Transverse colon (tissue), 4 donors: ENCODE data around the gene RNF26. TPM values are rescaled to one million over a fixed set of nuclear protein-coding genes. Genes with fewer than 3 reads are reported as not detected.

Source experiments
- DNase-seq: peaks from one replicate; pipeline ENCODE4 v3.0.0-alpha.2; 2019
- H3K27ac ChIP-seq, 4 donors: fragments of 200-600 bp; sonication (generic); 2 replicates each; pipeline ENCODE4 v1.5.1; 2016 to 2018; ENCODE audit warnings: inconsistent platforms in 4 of 4
- H3K27me3 ChIP-seq: fragments of 200-600 bp; sonication (generic); 2 replicates; pipeline ENCODE4 v1.5.1; 2017; ENCODE audit warnings: inconsistent platforms
- H3K36me3 ChIP-seq, 4 donors: fragments of 200-600 bp; sonication (generic); 2 replicates each; pipeline ENCODE4 v1.5.1; 2017 to 2019; ENCODE audit warnings: inconsistent platforms in 4 of 4
- H3K4me1 ChIP-seq, 4 donors: fragments of 200-600 bp; sonication (generic); 2 replicates each; pipeline ENCODE4 v1.5.1; 2017 to 2020; ENCODE audit warnings: inconsistent platforms in 4 of 4
- H3K4me3 ChIP-seq, 4 donors: fragments of 200-600 bp; sonication (generic); 1 replicate in 1 of 4; 2 replicates in 3 of 4; pipeline versions ENCODE4 v1.5.1 to v1.6.1; 2017 to 2019; ENCODE audit warnings: inconsistent platforms in 4 of 4
- H3K9me3 ChIP-seq, 2 donors: fragments of 200-600 bp; sonication (generic); 2 replicates each; pipeline ENCODE4 v1.5.1; 2017 to 2019; ENCODE audit warnings: inconsistent platforms in 2 of 2
- CTCF ChIP-seq, 5 experiments: fragments of 200-600 bp in 3 of 5; fragments of 450-650 bp in 2 of 5; sonication (generic) in 3 of 5; IDR thresholded peaks; 1 replicate in 2 of 5; 2 replicates in 3 of 5; pipeline ENCODE4 v1.5.1; 2016 to 2017; ENCODE audit warnings: antibody characterized with exemption in 5 of 5, inconsistent platforms in 3 of 5, mild to moderate bottlenecking in 2 of 5, moderate library complexity in 1 of 5
- EP300 ChIP-seq: sonication (generic); formaldehyde crosslinking; IDR thresholded peaks from one replicate; pipeline ENCODE4 v1.6.1; 2017; ENCODE audit warnings: antibody characterized with exemption, low read depth
- POLR2A ChIP-seq: fragments of 450-650 bp; IDR thresholded peaks from one replicate; pipeline ENCODE4 v1.6.1; 2016; ENCODE audit warnings: antibody characterized with exemption, mild to moderate bottlenecking, moderate library complexity
- POLR2AphosphoS5 ChIP-seq, 3 donors: sonication (generic); formaldehyde crosslinking; IDR thresholded peaks; one replicate each; pipeline ENCODE4 v1.6.1; 2016; ENCODE audit warnings: antibody characterized with exemption in 3 of 3
- WGBS, 2 donors: methylation state at CpG; one replicate each; pipeline ENCODE4 v1.1.5; 2018; ENCODE audit warnings: low coverage in 1 of 2; 5-methylcytosine and 5-hydroxymethylcytosine counted together
- in situ Hi-C, 4 donors: fragments of 200-750 bp; cut with MboI; loops; one replicate each; pipeline versions ENCODE4 v1.15.0 to v1.15.1; 2017; ENCODE audit warnings: low sequenced_read_pairs in 3 of 4, low pct_ligation_motif_present in 1 of 4, low pct_unique_long_range_greater_than_20kb in 1 of 4
- intact Hi-C: fragments of 100-400 bp; cut with DNase I; formaldehyde crosslinking; loops from one replicate; pipeline ENCODE4 v1.15.1; 2023; ENCODE audit warnings: low total_unique reads
- total RNA-seq, 4 donors: library from RNA; depleted of rRNA; stranded (reverse); fragments of >200 nt; gene quantifications; one replicate each; pipeline ENCODE4 v1.1.0, GENCODE V29; 2016

The RNF26 gene
- total RNA-seq, 4 donors from 2014 or later, result 10.0 to 27.3 (median 13.9) TPM

GRCh38 chr11:119319136-119319699 is 15.1 kb upstream of the RNF26 start:
- WGBS, 2 donors, result 69 to 90% methylated on average over 2 to 8 of the region's 8 CpGs
- TF ChIP-seq EP300 (no peak), POLR2A (no peak), CTCF (IDR thresholded peaks at IDR 0.05) (no peak), POLR2AphosphoS5 (IDR thresholded peaks at IDR 0.05) (no peak)
- intact Hi-C loops, result no loop called here
- Histone ChIP-seq H3K4me1 (peaks cover 30 to 72% (median 59%) of the 10 kb centered on the region in 4 donors), H3K4me3 (no peak overlapping the region), H3K27ac (peak overlapping the region; percentile 82 to 97 (median 87)), H3K36me3 (no peaks in the 10 kb centered on the region), H3K27me3 (peaks cover 65% of the 10 kb centered on the region), H3K9me3 (no peaks in the 10 kb centered on the region)
- DNase-seq, result no peak
- in situ Hi-C loops, result no loop called here

- Histone ChIP-seq H3K36me3 (no peaks in the 10 kb centered on the region), H3K4me1 (peaks cover 30 to 70% (median 58%) of the 10 kb centered on the region in 4 donors), H3K9me3 (no peaks in the 10 kb centered on the region), H3K27ac (peak overlapping the region; percentile 82 to 97 (median 87)), H3K4me3 (no peak overlapping the region), H3K27me3 (peaks cover 60% of the 10 kb centered on the region)
- no peak for DNase-seq
- no peak for TF ChIP-seq POLR2A
- TF ChIP-seq POLR2AphosphoS5 (IDR thresholded peaks at IDR 0.05), result no peak
- no peak for TF ChIP-seq CTCF (IDR thresholded peaks at IDR 0.05)
- no peak for TF ChIP-seq EP300
- 52 to 66% methylated on average over 4 to 11 of the region's 11 CpGs for WGBS, 2 donors
- in situ Hi-C loops (no loop called here), intact Hi-C loops (loop anchor here (5.0 kb wide), 1 partner anchor 112 kb away; the partner anchor contains the start of gene CBL)
Observed at GRCh38 chr11:119319700-119320239, 14.6 kb upstream of the RNF26 start.

DNA sequence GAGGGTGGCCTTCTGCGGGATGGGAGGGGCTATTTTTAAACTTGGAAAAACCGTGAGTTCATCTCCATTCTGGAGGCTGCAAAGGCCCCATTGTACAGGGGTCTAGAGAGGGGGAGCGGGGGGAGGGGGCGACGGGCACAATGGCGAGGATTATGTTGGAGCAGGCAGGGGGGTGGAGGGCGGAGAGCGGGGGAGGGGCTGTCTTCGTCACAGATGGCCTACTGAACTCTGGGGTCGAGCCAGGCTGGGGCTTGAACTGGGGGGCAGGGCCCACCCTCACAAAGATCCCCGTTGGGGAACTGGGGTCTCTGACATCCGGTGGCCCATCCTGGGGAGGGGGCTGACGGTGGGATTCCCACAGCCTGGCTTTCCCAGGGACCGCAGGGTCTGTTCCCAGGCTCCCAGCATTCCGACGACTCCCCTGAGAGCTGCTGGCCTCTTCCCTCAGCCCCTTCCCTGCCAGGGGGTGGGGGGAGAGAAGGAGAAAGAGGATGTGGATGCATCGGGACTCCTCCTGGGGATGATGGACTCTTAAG is 14.0 kb upstream of the RNF26 start:
- no peak for TF ChIP-seq POLR2AphosphoS5 (IDR thresholded peaks at IDR 0.05)
- no peak for TF ChIP-seq EP300
- TF ChIP-seq CTCF (IDR thresholded peaks at IDR 0.05), result no peak
- no peak for TF ChIP-seq POLR2A
- peaks cover 54% of the 10 kb centered on the region for H3K27me3 ChIP-seq
- no peaks in the 10 kb centered on the region for H3K9me3 ChIP-seq
- peak overlapping the region; percentile 82 to 97 (median 87) for H3K27ac ChIP-seq
- peaks cover 28 to 65% (median 55%) of the 10 kb centered on the region in 4 donors for H3K4me1 ChIP-seq
- H3K36me3 ChIP-seq, result no peaks in the 10 kb centered on the region
- H3K4me3 ChIP-seq, result peak overlapping the region; percentile 0 to 60 (median 34)
- 42 to 64% methylated on average over 8 to 17 of the region's 17 CpGs for WGBS, 2 donors
- intact Hi-C loops (loop anchor here (5.0 kb wide), 1 partner anchor 113 kb away; the partner anchor contains the start of gene CBL), in situ Hi-C loops (no loop called here)
- no peak for DNase-seq

DNA sequence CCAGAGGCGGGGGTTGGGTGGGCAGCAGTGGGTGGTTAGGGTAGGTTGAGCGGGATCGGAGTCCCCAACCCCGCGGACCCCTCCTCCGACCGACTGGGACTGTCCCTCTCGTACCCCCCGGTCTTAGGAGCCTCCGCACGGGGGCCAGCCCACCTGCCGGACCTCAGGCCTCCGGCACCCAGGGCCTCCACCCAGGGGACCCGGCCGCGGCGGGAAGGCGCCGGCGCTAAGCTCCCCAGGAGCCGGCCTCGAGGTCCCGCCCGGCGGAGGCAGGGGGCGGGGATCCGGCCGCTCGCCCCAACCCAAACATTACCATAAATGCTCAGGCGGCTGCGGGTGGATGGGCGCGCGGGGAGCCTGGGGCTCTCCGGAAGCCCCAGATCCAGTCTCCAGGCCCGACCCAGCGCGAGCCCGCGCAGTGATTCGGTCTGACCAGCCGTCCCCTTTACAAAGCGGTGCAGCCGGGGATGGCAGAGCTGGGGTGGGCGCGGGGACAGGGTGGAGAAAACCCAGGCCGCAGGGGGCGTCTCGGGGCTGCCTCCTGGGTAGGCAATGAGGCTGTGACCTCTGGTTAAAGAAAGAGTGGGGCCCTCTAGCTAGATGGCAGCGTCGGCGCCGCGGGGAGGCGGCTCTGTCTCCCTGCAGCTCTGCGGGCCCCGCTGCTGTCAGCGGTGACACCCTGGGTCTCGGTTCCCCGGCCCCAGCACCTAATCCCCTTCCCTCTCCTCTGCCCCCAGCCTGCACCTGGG is 13.4 kb upstream of the RNF26 start:
- Histone ChIP-seq H3K27me3 (peaks cover 48% of the 10 kb centered on the region), H3K36me3 (no peaks in the 10 kb centered on the region), H3K9me3 (no peaks in the 10 kb centered on the region), H3K4me1 (peaks cover 26 to 59% (median 52%) of the 10 kb centered on the region in 4 donors), H3K27ac (peak overlapping the region; percentile 82 to 97 (median 87)), H3K4me3 (peak overlapping the region; percentile 18 to 60 (median 34))
- peak; percentile 72 for DNase-seq
- intact Hi-C loops, result loop anchor here (5.0 kb wide), 1 partner anchor 114 kb away; the partner anchor contains the start of gene CBL
- in situ Hi-C loops, result no loop called here
- peak; percentile 75 for TF ChIP-seq POLR2A
- no peak for TF ChIP-seq EP300
- no peak for TF ChIP-seq CTCF (IDR thresholded peaks at IDR 0.05)
- TF ChIP-seq POLR2AphosphoS5 (IDR thresholded peaks at IDR 0.05), result peak; percentile 55 to 79 (median 67)
- WGBS, 2 donors, result 3% methylated on average over 51 of the region's 60 CpGs; no CpG with 5 or more reads in 1 of the 2 donors
